ENCODE data around the gene UNC13B. TPM values are rescaled to one million over a fixed set of nuclear protein-coding genes. Genes with fewer than 3 reads are reported as not detected.
A peak's percentile ranks its signal among the peaks of the same experiment; 100 is the strongest.
"Not testable (repeated sequence)": the region's sequence is repeated elsewhere in the genome, so short reads cannot be mapped to it uniquely, and the experiment has no call there.

The UNC13B gene
- total RNA-seq, 2 experiments from 2014 or later, result 0.12 to 0.25 TPM

DNA sequence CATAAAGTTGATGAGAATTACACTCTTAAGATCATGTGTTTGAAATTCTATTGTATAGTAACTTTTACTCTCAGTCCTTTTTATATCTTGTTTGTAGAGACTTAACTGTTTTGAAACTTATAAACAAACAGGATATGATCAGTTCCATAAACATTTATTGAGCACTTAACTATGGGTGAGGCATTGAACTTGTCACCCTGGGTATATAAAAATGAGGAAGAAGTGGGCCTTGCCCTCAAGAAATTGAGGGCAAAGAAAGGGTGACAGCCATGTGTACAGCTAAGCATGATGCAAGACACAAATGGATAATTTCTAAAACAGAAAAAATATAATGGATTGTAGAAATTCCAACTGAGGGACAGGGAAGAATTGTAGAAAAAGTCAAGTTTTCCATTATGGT, 15.7 kb downstream of the UNC13B start:
- POLR2A ChIA-PET, result no interaction called here
- Mint-ChIP-seq H3K36me3 (ENCODE audit: low read depth) (no peaks in the 10 kb centered on the region), H3K4me1 (no peaks in the 10 kb centered on the region), H3K27me3 (no peaks in the 10 kb centered on the region), H3K9me3 (no peaks in the 10 kb centered on the region), H3K4me3 (no peak overlapping the region), H3K27ac (no peak overlapping the region)
- CTCF ChIA-PET, result interaction anchor here (1.0 kb wide), 1 partner anchor 21 kb away, joined by 3 read pairs; no protein-coding TSS in a partner anchor
- DNase-seq, result no peak

DNA sequence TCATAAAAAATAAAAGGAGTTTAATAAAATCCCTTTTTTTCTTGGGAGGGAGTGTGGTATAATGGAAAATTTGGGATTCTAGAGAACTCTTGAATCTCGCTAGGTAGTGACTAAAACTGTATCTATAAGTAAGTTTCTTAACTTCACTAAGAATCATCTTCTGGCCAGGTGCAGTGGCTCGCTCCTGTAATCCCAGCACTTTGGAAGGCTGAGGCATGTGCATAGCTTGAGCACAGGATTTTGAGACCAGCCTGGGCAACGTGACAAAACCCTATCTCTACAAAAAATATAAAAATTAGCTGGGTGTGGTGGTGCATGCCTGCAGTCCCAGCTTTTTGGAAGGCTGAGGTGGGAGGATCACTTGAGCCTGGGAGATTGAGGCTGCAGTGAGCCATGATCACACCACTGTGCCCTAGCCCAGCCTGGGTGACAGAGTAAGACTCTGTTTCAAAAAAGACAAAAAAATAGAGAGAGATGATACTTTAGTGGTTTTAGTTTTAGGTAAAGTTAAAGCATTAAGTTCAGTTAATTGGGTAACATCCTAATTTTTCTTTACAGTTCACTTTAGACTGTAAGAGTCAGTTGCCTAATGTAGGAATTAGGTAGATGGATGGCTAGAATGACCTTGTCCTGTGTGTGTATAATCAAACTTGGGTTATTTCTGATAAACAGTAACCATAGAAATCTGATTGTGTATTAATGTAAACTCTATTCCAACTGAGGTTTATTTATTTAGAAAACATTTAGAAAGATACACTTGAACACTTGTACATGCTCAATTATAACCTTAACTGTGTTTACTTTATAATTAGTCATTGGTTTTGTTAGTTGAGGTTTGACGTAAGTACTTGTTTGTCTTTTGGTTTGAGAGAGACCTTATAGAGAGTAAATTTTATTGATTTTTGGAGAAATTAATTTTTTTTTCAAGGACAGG, 17.8 kb downstream of the UNC13B start:
- no peaks in the 10 kb centered on the region for H3K9me3 Mint-ChIP-seq
- H3K27me3 Mint-ChIP-seq, result no peaks in the 10 kb centered on the region
- ChIA-PET CTCF (interaction anchor here (0.6 kb wide), 1 partner anchor 107 kb away, joined by 3 read pairs; no protein-coding TSS in a partner anchor), POLR2A (no interaction called here)
- H3K4me3 Mint-ChIP-seq, result no peak overlapping the region
- no peaks in the 10 kb centered on the region for H3K36me3 Mint-ChIP-seq (ENCODE audit: low read depth)
- no peak overlapping the region for H3K27ac Mint-ChIP-seq
- no peaks in the 10 kb centered on the region for H3K4me1 Mint-ChIP-seq
- no peak for DNase-seq

DNA sequence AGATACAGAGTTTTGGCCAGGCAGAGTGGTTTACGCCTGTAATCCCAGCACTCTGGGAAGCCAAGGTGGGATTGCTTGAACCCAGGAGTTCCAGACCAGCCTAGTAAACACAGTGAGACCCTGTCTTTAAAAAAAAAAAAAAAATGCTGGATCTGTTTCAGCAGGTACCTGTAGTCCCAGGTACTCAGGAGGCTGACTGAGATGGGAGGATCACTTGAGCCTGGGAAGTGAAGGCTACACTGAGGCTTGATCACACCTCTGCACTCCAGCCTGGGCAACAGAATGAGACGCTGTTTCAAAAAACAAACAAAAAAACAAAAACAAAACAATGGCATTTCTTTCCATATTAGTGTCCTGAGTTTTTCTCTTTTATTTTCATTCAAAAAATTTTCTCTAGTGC, 19.0 kb downstream of the UNC13B start:
- Mint-ChIP-seq H3K27ac (no peak overlapping the region), H3K9me3 (no peaks in the 10 kb centered on the region), H3K36me3 (ENCODE audit: low read depth) (no peaks in the 10 kb centered on the region), H3K27me3 (no peaks in the 10 kb centered on the region), H3K4me1 (no peaks in the 10 kb centered on the region), H3K4me3 (no peak overlapping the region)
- no peak for DNase-seq
- ChIA-PET POLR2A (no interaction called here), CTCF (no interaction called here)

DNA sequence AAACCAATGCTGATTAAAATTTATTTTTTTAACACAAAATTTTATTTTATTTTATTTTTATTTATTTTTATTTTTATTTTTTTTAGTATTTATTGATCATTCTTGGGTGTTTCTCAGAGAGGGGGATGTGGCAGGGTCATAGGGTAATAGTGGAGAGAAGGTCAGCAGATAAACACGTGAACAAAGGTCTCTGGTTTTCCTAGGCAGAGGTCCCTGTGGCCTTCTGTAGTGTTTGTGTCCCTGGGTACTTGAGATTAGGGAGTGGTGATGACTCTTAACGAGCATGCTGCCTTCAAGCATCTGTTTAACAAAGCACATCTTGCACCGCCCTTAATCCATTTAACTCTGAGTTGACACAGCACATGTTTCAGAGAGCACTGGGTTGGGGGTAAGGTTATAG, 20.6 kb downstream of the UNC13B start:
- H3K27me3 Mint-ChIP-seq; H3K4me1 Mint-ChIP-seq; POLR2A ChIA-PET; CTCF ChIA-PET; H3K4me3 Mint-ChIP-seq; H3K36me3 Mint-ChIP-seq (ENCODE audit: low read depth); DNase-seq; H3K9me3 Mint-ChIP-seq; H3K27ac Mint-ChIP-seq: not testable (repeated sequence)

DNA sequence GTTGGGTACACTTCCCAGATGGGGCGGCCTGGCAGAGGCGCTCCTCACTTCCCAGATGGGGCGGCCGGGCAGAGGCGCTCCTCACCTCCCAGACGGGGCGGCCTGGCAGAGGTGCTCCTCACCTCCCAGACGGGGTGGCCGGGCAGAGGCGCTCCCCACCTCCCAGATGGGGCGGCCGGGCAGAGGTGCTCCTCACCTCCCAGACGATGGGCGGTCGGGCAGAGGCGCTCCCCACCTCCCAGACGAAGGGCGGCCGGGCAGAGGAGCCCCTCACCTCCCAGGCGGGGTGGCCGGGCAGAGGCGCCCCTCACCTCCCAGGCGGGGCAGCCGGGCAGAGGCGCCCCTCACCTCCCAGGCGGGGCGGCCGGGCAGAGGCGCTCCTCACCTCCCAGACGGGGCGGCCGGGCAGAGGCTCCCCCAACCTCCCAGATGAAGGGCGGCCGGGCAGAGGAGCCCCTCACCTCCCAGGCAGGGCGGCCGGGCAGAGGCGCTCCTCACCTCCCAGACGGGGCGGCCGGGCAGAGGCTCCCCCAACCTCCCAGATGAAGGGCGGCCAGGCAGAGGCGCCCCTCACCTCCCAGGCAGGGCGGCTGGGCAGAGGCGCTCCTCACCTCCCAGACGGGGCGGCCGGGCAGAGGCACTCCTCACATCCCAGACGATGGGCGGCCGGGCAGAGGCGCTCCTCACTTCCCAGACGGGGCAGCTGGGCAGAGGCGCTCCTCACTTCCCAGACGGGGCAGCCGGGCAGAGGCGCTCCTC, 21.4 kb downstream of the UNC13B start:
- H3K27ac Mint-ChIP-seq; H3K36me3 Mint-ChIP-seq (ENCODE audit: low read depth); CTCF ChIA-PET; H3K4me1 Mint-ChIP-seq; H3K27me3 Mint-ChIP-seq; POLR2A ChIA-PET; DNase-seq; H3K9me3 Mint-ChIP-seq; H3K4me3 Mint-ChIP-seq: not testable (repeated sequence)

DNA sequence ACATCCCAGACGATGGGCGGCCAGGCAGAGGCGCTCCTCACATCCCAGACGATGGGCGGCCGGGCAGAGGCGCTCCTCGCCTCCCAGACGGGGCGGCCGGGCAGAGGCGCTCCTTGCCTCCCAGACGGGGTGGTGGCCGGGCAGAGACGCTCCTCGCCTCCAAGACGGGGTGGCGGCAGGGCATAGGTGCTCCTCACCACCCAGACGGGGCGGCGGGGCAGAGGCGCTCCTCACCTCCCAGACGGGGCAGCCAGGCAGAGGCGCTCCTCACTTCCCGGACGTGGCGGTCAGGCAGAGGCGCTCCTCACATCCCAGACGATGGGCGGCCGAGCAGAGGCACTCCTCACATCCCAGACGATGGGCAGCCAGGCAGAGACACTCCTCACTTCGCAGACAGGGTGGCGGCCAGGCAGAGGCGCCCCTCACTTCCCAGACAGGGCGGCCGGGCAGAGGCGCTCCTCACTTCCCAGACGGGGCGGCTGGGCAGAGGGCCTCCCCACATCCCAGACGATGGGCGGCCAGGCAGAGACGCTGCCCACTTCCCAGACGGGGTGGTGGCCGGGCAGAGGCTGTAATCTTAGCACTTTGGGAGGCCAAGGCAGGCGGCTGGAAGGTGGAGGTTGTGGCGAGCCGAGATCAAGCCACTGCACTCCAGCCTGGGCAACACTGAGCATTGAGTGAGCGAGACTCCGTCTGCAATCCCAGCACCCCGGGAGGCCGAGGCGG, 22.1 kb downstream of the UNC13B start:
- H3K4me3 Mint-ChIP-seq; H3K9me3 Mint-ChIP-seq; H3K27me3 Mint-ChIP-seq; H3K36me3 Mint-ChIP-seq (ENCODE audit: low read depth); POLR2A ChIA-PET; H3K4me1 Mint-ChIP-seq; DNase-seq; H3K27ac Mint-ChIP-seq; CTCF ChIA-PET: not testable (repeated sequence)

DNA sequence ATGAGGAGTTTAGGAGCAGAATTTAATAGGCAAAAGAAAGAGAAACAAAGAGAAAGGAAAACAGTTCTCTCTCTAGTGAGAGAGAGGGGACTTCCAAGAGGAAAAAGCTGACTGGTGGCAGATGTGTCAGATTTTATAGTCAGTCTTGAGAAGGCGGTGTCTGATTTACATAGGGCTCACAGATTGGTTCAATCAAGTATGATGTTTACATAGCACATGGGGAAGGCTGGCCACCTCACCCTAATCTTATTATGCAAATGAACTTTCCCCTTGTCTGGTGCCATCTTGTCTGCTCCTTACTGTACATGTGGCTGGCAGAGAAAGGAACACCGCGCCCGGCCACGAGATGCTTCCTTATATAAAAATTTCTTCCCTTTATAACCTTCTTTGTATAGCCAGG, 24.7 kb downstream of the UNC13B start:
- Mint-ChIP-seq H3K27ac (no peak overlapping the region), H3K4me1 (no peaks in the 10 kb centered on the region), H3K36me3 (ENCODE audit: low read depth) (no peaks in the 10 kb centered on the region), H3K27me3 (no peaks in the 10 kb centered on the region), H3K9me3 (peaks cover 4% of the 10 kb centered on the region), H3K4me3 (no peak overlapping the region)
- no peak for DNase-seq
- POLR2A ChIA-PET, result no interaction called here
- CTCF ChIA-PET, result no interaction called here

DNA sequence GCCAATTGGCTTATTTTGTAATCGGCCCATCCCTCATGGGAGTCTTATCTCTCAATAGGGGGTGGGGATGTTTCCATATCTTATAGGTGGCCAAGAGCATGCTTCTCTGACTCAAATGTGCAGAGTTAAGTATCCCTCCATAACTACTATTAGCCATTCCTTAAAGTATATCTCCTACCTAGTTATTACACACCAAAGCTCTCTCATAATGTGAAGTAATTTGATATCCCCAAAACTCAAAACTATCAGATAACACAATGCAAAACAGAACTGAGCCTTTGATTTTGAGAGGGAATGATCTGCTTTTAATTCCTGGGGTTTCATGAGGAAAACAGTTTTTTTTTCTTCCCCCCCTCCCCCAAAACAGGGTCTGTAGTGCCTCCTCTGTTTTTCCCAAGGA, 28.4 kb downstream of the UNC13B start:
- Mint-ChIP-seq H3K4me1 (no peaks in the 10 kb centered on the region), H3K27ac (no peak overlapping the region), H3K27me3 (no peaks in the 10 kb centered on the region), H3K9me3 (peaks cover 26% of the 10 kb centered on the region), H3K36me3 (ENCODE audit: low read depth) (no peaks in the 10 kb centered on the region), H3K4me3 (no peak overlapping the region)
- ChIA-PET CTCF (interaction anchor here (1.2 kb wide), 1 partner anchor 20 kb away, joined by 3 read pairs; no protein-coding TSS in a partner anchor), POLR2A (no interaction called here)
- no peak for DNase-seq

DNA sequence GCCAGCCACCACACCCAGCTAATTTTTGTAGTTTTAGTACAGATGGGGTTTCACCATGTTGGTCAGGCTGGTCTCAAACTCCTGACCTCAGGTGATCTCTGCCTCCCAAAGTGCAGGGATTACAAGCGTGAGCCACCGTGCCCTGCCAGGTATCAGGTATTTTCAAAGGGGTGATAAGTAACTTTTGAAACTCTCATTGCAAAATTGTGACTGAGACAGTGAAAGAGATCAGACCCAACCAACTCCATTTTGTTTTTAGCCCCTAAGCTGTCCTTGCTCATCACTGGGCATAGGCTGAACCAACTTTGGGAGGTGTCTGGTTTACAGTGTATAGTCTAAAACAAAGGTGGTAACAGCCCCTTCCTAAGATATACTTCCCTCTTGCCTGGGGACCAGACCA, 29.3 kb downstream of the UNC13B start:
- ChIA-PET POLR2A (no interaction called here), CTCF (no interaction called here)
- peaks cover 2% of the 10 kb centered on the region for H3K27me3 Mint-ChIP-seq
- no peak overlapping the region for H3K27ac Mint-ChIP-seq
- H3K4me3 Mint-ChIP-seq, result no peak overlapping the region
- no peaks in the 10 kb centered on the region for H3K36me3 Mint-ChIP-seq (ENCODE audit: low read depth)
- DNase-seq, result no peak
- H3K9me3 Mint-ChIP-seq, result peaks cover 27% of the 10 kb centered on the region
- no peaks in the 10 kb centered on the region for H3K4me1 Mint-ChIP-seq

DNA sequence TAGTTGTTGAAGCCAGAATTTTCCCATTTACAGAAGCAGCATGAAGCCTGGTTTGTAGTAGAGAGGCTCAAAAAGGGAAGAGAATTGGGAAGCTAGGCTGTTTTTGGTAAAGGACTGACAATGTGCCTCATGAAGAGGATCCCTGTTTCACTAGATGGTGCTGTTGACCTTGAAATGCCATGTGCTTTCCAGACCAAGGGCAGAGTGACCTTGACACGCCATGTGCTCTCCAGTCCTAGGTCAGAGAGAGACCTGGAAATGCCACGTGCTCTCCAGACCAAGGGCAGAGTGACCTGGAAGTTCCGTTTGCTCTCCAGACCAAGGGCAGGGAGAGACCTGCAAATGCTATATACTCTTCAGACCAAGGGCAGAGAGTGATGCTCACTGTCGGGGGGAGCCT, 32.0 kb downstream of the UNC13B start:
- CTCF ChIA-PET, result no interaction called here
- H3K36me3 Mint-ChIP-seq (ENCODE audit: low read depth), result no peaks in the 10 kb centered on the region
- POLR2A ChIA-PET, result no interaction called here
- H3K27ac Mint-ChIP-seq, result no peak overlapping the region
- H3K9me3 Mint-ChIP-seq, result peaks cover 33% of the 10 kb centered on the region
- no peaks in the 10 kb centered on the region for H3K4me1 Mint-ChIP-seq
- peaks cover 2% of the 10 kb centered on the region for H3K27me3 Mint-ChIP-seq
- no peak overlapping the region for H3K4me3 Mint-ChIP-seq
- DNase-seq, result no peak

DNA sequence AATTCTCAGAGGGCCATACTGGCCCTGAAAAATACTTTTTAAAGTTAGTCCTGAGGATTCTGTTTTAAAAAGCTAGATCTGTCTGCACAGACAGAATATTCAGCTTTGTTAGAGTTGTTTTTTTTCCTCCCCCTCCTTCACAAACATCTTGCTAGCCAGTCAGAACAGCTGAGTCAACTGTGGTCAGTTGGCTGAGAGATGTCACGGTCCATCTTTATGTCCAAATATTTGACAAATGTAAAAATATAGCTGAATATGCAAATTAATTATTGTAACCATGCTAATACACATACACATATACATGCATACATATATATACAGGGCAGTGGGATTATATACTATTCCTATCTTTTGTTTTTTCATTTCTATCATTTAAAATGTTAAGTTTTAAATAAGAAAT, 33.9 kb downstream of the UNC13B start:
- Mint-ChIP-seq H3K4me3 (no peak overlapping the region), H3K36me3 (ENCODE audit: low read depth) (no peaks in the 10 kb centered on the region), H3K27me3 (peaks cover 2% of the 10 kb centered on the region), H3K9me3 (peaks cover 35% of the 10 kb centered on the region), H3K27ac (no peak overlapping the region), H3K4me1 (no peaks in the 10 kb centered on the region)
- no peak for DNase-seq
- CTCF ChIA-PET, result no interaction called here
- POLR2A ChIA-PET, result no interaction called here

DNA sequence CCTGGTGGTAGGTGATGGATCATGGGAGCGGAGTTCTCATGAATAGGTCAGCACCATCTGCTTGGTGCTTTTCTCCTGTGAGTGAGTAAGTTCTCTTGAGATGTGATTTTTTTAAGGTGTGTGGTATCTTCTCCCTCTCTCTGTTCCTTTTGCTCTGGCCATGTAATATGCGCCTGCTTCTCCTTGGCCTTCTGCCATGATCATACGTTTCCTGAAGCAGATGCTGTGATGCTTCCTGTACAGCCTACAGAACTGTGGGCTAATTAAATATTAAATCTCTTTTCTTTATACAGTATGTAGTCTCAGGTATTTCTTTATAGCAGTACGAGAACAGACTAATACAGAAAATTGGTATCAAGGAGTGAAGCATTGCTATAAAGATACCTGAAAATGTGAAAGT, 36.4 kb downstream of the UNC13B start:
- ChIA-PET CTCF (no interaction called here), POLR2A (no interaction called here)
- peaks cover 2% of the 10 kb centered on the region for H3K27me3 Mint-ChIP-seq
- H3K4me3 Mint-ChIP-seq, result no peak overlapping the region
- H3K27ac Mint-ChIP-seq, result peak overlapping the region; percentile 15
- no peak for DNase-seq
- no peaks in the 10 kb centered on the region for H3K36me3 Mint-ChIP-seq (ENCODE audit: low read depth)
- H3K9me3 Mint-ChIP-seq, result peaks cover 24% of the 10 kb centered on the region
- no peaks in the 10 kb centered on the region for H3K4me1 Mint-ChIP-seq

DNA sequence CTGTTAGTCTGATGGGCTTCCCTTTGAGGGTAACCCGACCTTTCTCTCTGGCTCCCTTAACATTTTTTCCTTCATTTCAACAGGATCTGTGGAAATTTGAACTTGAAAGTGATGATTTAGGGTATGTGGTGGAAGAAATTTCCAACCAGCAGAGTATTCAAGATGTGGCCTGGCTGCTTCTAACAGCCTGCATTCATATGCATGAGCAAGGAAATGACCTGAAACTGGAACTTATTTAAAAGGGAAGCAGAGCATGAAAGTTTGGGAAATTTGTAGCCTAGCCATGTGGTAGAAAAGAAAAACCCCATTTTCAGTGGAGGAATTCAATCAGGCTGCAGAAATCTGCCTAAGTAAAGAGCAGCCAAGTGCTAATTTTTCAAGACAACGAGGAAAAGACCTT, 41.7 kb downstream of the UNC13B start:
- ChIA-PET CTCF (no interaction called here), POLR2A (no interaction called here)
- H3K9me3 Mint-ChIP-seq, result peaks cover 20% of the 10 kb centered on the region
- DNase-seq, result no peak
- no peak overlapping the region for H3K27ac Mint-ChIP-seq
- no peaks in the 10 kb centered on the region for H3K36me3 Mint-ChIP-seq (ENCODE audit: low read depth)
- H3K4me3 Mint-ChIP-seq, result no peak overlapping the region
- no peaks in the 10 kb centered on the region for H3K4me1 Mint-ChIP-seq
- H3K27me3 Mint-ChIP-seq, result no peaks in the 10 kb centered on the region

Data from activated CD4-positive, alpha-beta T cell treated with anti-CD3 and anti-CD28 coated beads, Interleukin-2, amount 10 ng/mL, durations not matched to agents 7 days and 5 days (primary cell).